NCI-H2227 (cell line): ENCODE data around the gene GPR158.
A peak's percentile ranks its signal among the peaks of the same experiment; 100 is the strongest.

Source experiments
- DNase-seq: peaks from one replicate; lab custom pipeline; 2025; ENCODE audit not compliant: unreplicated experiment; lab: John Stamatoyannopoulos, UW

GPR158 gene

DNA sequence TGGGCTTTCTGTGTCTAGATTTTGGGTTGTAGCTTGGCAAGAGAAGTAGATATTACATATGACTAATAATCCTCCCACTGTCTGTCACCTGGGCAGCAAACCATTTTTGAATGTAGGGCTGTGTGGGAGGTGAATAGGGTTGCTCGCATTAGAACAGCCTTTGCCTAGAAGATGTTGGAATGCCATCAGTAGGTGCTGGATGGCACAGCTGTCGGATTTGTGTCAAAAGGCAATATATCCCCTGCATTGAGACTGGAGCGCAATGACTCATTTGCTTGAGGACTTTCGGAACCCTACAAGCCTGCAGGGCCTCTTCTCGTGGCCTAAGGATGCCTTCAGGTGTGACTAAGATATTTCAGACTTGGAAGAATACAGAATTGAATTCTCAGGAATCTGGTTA lies 323.8 kb downstream of the GPR158 start:
- DNase-seq, result no peak

DNA sequence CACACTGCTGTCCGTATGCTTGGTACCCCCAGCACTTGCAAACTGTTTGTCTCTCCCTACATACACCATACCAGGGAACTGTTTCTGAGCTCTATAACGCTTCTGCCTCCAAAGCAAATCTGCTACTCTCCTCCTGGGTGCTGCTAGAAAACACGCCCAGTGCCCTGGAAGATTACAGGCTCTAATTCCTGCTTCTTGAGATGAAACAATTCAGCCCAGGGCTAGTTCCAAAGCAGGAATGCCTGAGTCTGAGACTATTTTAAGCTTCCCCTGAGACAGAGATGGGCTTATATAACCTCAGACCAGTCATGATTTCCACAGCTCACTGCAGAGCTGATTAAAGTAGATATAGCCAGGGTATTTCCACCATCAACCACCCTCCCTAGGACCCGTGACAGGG lies 327.1 kb downstream of the GPR158 start:
- DNase-seq, result no peak

DNA sequence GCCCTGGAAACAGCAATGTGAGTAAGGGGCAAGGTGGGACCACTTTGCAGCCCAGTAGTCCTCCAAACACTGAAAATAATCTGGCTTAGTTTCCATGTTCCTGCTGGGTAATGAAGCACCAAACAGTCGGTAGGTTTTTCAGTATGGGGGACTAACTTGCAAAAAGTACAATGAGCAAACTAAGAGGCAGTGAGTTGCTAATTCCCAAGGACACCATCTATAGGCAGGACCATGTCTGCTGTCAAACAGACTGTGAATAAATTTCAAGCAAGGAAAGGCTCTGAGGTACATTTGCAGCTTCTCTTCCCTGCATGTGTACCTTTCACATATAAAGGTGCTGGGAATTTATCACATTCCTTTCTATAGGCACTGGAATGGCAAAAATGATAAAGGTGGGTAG lies 327.7 kb downstream of the GPR158 start:
- no peak for DNase-seq

DNA sequence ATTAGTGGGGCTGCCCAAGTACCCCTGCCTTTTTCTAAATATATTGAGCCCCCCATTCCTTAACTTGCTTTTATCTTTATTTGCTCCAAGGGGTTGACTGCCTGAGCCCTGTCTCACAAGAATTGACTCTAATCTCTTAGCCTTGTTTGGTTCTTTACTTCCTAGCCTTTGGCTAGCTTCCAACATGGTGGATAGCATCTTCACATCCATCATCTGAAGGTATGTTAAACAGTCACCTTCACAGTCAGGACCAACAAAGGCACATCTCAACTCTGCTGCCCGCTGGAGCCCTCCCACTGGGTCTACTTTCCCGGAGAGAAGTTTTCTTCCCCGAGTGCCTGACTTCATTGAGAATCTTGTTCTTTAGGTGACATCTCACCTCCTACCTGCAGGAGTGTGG lies 329.5 kb downstream of the GPR158 start:
- DNase-seq, result no peak

DNA sequence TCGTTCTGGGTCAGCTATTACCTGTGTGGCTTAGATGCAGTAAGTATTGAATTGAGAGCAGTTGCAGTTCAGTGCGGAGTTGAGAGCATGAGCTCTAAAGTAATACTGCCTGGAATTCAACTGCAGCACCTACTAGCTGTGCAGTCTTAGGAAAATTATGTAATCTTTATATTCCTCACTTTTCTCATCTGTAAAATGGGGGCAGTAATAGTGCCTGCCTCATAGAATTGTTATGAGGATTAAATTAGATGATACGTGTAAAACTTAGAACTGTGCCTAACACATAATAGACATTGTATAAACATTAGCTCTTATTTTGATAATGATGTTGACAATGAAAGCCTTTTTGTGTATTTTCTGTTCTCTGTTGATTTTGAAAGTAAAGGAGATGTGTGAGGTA lies 330.0 kb downstream of the GPR158 start:
- DNase-seq, result no peak

DNA sequence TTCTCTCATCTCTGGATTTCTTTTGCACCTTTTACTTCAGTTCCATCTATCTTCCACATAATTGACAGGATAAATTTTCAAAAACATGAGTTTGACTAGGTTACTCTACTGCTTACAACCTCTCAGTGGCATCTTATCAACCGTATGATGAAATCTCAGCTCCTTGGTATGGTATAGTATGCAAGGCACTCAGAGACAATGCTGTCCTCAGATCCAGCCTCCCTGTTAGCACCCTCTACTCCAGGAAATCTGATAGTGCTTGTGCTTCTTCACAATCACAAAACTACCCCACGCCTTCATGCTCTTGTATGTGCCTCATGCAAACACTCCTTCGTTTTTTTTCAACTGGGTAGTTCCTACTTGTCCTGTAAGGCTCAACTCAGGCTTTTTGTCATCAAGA lies 330.7 kb downstream of the GPR158 start:
- DNase-seq, result no peak

DNA sequence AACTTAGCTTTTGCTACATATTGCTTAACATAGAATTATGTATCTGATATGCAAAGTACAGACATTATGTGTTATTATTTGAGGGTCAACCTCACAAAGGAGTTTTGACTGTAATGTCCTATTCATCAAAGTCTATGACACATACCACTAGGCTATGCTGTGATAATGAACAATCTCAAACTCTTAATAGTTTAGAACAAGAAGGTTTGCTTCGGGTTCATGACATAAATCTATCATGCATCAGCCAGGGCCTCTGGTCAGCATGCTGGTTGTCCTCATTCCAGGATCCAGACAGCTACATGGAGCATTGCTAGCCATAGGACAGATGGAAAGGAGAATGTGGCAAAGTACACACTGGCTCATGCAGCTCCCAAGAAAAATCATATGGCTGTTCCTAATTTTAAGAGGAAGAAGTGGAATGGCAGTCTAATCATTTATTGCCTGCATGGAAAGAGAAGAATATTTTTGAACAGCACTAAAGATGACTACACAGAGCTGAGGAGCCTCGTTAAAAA lies 332.1 kb downstream of the GPR158 start:
- DNase-seq, result no peak

DNA sequence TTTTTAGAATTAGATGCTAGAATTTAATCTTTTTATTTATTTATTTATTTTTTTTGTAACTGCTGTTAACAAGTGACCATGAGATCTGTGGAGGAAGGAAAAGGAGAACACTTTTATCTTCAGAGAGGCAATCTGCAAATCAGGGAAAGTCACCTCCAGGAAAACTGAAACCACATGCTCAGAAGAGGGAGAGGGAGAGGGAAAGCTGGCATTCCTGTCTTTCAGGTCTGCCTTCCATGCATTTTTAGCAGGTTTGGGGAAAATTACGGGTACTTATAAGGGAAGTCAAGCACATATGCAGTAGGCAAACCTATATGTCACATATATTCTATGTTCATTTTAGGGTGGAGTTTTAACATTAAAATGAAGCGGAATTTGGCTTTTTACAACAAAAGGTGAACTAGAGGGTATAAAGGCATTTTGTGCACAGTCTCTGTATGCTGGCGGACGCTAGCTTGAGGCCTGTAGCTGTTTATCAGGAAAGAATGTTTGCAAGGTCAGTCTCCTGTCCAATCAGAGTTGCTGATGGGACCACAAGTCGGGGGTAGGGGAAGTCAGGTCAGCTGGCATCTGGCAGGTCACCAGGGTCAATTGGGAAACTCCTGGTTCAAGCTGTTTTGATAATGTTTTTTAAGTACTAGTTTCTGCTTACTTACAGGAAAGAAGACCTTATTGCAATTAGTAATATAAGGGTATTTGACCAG lies 333.5 kb downstream of the GPR158 start:
- no peak for DNase-seq

DNA sequence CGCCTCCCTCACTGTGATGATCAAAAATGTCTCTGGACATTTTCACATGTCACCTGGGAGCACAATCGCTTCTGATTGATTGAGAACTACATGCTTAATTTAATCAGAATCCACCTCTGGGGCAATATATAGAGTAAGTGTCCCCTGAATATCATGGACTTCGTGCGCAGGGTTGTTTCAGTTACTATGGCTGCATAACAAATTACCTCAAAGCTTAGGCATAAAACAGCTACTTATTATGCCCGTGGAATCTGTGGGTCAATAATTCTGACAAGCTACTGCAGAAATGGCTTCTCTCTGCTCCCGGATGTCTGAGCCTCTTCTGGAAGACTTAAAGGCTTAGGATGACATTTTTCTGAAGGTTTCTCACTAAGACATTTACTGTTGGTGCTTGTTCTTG lies 334.4 kb downstream of the GPR158 start:
- DNase-seq, result no peak

DNA sequence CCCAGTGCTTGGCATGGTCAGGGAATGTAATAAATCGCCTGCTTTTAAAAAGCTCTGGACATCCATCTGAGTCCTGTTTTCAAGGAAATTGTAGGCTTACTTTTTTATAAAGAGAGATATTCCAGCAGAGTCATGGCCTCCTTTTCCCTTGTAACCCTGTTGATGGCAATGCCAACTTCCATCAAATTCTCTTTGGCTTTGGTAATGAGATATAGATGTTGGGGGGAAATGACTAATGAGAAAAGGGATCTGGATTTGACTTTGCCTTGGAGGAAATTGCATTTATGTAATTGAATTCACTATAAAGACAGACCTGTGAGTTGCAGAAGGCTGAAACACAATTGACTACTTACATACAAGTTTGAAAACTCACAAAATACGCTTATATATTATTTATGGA lies 347.5 kb downstream of the GPR158 start:
- no peak for DNase-seq

DNA sequence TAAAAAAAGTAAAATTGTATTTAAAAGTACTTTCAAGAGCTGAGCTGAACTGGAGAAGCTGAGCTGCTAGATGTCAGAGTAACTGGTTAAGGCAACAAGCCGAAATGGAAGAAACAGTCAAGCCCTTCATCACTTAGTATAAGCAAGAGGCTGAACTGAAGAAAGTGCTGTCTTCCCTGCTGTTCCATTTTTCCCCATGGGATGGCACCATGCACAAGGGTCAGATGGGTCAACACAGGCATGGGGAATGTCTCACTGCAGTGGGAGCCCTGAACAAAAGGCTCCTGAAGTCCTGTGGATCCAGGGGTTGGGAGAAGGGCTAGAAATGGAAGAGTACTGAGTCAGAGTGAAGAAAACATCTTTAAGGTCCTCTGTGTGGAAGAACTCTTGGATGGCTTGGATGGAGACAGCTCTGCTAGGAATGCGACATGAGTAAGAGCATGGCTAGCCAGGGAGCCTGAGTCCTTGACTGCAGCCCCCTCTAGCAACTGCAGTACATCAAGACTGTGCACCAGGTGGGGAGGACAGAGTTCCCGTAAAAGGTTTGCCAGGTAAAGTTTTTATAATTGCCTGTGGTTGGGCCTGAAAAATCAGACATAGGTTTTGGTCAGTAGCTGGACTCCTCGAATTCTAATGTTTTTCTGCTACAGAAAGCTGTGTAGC lies 348.3 kb downstream of the GPR158 start:
- DNase-seq, result no peak

DNA sequence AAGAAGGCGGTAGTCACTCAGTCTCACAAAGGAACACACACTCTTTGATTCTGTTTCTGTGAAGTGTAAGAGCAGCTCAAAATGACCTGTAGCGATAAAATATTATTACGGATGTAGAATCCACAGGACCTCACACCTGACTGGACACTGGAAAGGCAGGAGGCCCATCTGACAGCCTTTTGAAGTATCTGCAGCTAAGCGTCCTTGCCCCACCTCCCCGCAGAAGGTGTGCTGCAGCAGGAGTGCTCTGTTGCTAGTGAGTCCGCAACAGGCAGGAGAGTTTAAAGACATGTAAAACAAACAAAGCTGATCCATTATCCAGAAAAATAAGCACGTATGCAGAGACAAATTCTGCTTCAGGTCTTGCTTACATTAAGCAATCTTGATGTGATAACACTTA lies 355.5 kb downstream of the GPR158 start:
- DNase-seq, result peak; percentile 12

DNA sequence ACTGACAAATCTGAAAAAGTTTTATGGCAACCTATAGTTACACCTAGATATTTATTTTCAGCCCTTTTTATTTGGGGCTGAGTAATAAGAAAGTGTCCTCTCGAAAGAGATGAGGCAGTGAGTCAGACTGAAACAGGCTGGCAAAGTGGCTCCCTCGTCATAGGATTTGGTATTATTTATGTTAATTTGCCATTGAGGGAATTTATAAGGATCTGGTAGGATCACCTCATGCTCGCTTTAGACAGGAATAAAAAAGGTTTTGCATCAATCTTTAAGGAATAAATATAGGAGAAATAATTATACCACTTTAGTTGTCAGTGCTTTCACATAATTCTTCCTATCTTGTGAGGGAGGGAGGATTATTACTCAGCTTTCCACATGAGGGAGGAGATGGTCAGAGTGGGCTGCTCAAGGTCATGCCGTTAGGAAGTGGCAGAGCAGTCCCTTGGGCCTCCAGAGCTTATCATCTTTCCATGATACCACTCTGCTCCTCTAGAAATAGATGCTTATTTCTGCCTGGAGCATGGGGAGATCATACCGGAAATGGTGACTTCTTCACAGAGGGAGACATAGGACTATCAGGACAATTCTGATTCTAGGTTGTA lies 356.8 kb downstream of the GPR158 start:
- DNase-seq, result peak; percentile 30

DNA sequence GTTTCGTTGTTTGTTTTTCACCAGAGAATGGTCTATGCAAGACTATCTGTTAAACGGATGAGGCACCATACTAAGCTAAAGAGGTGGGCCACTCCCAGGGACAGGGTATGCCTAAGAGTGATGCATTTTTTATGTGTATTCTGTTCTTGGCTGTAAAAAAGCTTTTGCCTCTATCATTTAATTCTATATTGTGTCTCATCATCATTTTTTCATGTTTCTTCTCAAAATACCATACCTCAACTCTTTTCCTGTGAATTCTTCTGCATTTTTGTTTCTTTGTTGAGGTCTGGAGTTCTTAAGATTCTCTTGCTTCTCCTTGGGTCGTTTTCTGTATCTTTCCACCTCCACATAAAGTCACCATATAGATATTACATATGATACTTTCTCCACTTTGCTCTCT lies 357.4 kb downstream of the GPR158 start:
- DNase-seq, result no peak

DNA sequence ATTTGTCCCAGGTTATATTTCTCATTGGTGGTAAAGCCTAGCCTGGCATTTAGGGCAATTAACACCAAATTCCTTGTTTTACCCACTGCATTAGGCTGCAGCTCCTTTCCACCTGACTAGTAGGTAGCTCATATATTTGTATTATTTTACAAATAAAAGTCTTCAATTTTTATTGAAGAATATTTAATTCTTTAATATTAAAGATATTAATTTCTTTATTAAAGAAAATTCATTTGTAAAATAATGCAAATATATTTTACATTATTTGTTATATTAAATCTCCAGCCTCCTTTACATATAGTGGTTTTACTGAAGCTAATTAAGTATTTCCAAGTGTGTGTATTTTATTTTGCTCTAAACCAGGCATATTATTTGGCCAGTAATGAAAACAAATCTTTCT lies 361.2 kb downstream of the GPR158 start:
- DNase-seq, result no peak

DNA sequence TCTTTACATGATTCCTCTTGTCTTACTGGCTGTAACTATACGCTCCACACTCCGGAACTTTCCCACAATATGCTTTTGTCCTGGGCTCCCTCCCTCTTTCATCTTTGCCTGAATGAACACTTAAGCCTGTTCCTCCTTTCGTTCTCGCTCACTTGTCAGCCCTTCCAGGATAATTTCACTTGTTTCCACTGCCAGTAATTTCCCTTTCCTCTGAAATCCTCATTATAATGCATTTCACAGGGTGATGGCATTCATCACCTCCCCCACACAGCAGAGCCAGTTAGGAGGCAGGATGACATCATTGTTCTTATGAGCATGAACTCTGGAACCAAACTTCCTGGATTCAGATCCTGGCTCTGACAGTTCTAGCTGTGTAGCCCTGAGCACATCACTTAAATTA lies 372.6 kb downstream of the GPR158 start:
- no peak for DNase-seq

DNA sequence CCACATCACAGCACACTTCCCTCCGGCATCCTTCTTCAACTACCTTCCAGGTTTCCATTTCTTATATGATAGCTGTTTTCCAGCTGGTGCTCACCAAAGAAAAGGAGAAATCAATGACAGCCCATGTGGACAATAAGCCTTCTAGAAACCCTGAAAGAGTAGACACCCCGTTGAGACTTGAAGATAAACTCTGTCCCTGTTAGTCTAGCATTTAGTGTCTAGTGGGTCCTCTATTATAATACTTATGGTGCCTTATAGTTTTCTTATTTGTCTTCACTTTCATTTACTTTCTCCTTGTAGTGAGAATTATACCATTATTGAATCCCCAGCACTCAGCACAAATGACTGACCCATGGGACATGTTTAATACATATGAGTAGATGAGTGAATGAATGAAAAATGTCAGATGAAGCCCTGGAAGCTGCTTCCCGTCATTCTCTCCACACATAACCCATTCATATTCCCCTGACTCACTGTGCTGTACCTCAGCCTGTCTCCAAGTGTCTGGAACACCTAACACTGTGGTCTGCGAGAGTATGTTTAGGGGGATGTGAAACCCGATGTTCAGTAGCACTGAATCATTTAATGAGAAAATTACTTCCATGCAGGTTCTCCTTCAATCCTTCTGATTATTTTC lies 377.6 kb downstream of the GPR158 start:
- DNase-seq, result no peak

DNA sequence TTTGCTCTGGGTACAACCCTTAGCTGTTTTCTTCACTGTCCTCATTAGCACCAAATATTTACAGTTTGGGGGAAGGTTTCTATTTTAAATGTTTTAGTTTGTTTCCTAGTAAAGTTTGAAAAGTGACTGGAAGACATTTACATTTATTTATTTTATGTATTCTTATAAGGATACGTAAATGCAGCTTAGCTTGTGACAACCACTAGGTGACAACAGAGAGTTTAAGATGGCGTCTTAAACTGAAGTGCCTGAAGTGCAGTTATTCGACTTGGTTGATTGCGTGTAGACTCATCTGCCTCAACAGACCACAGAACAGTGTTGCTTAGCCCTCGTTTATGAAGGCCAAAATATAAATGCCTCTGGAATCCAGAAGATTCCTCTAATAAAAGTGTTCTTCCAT lies 381.1 kb downstream of the GPR158 start:
- no peak for DNase-seq

DNA sequence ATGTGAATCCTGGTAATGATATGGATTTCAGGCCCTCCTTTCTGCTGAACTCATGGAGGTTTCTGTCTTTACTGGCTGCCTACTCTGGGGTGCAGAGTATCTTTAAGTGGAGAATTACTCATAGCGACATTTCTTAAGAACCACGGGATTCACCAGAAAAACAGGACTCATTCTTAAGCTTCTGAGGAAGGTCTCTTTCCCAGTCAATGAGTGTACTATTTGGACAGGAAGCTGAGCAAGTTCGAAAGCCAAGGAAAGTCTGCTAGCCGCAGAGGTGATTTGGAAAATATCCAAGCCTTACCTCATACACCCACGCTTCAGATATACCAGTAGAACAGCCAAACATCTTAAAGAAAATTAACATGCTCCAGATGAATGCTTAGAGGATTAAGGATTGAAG lies 381.7 kb downstream of the GPR158 start:
- DNase-seq, result no peak

DNA sequence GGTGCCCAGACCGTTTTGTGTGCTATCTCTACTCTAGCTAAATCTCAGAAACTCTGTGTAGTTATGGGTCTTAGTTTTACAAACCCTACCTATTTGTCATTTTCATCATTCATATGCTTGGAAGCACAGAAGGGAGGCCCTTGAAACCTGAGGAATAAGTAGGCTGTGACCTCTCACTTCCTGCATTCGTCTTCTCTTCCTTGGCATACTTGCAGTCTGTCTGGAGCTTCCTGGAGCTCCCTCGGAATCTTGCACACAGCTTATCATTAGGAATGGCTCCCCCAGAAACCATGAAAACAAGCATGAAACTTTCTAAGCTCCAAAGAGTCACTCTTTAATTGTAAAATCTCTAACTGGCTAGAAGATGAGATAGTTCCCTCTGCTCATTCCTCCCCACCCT lies 382.3 kb downstream of the GPR158 start:
- DNase-seq, result no peak

DNA sequence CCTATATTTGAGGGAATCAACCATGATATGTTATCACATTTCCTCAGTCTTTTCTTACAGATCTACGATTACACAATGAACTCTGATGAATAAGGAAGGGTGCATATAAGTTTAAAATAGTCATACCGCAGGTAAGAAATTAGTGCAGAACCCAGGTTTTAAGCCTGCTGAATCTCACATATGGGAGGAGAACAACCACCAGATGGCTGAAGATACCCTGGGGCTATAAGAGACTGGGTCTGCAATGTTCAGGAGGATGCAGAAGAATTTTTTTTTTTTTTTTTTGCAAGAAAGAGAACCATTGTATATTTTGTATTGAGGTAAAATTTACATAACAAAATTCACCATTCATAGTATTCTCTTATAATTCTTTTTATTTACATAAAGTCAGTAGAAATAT lies 387.0 kb downstream of the GPR158 start:
- DNase-seq, result no peak

DNA sequence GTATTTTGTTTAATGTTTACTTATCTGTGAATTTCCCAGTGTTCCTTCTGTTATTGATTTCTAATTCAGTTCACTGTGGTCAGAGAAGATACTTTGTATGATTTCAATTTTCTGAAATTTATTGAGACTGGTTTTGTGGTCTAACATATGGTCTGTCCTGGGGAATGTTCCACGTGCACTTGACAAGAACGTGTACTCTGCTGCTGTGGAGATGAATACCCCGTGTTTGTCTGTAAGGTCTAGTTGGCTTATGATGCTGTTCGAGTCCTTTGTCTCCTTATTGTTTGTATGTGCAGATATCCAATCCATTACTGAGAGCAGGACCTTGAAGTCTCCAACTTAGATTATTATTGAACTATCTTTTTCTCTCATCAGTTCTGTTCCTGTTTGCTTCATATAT lies 387.7 kb downstream of the GPR158 start:
- no peak for DNase-seq
